GM18502 (cell line): Measurements from ENCODE around the gene FER1L5.
"Not testable (repeated sequence)": the region's sequence is repeated elsewhere in the genome, so short reads cannot be mapped to it uniquely, and the experiment has no call there.

Experiments
- ATAC-seq: cut with Tn5 transposase; IDR thresholded peaks from one replicate; pipeline ENCODE4 v1.9.1; 2021; ENCODE audit warnings: mild to moderate bottlenecking; ENCODE audit not compliant: unreplicated experiment, poor library complexity

The FER1L5 gene

GRCh38 chr2:96633641-96634040 is 8.9 kb upstream of the FER1L5 start:
- ATAC-seq: no peak

DNA sequence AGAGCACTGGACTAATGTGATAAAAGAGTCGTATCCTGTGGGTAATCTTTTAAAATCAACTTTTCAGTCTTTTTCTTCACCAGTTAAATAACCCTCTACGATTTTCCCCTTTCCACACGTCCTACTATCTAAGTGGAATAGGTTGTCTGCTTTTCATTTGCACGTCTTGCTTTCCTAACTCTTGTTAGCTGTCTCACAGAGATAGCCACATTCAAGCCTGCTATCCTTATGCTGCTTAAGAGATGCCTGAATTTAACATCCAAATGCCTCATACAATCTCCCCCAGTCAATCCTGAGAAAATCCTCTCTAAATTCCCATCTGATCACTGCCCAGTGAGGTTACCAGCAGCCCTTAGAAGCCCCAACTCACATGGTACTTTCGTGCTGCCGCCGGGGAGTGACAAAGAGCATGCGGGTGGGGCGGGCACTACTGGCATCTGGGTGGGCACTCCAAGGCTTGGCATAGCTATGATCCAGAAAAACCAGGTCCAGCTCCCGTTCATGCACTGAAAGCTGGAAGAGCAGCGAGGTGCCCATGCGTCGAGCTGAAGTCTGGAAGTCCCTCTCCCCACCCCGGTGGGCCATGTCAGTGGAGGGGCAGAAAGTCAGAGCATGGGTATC is 5.9 kb upstream of the FER1L5 start:
- no peak for ATAC-seq

DNA sequence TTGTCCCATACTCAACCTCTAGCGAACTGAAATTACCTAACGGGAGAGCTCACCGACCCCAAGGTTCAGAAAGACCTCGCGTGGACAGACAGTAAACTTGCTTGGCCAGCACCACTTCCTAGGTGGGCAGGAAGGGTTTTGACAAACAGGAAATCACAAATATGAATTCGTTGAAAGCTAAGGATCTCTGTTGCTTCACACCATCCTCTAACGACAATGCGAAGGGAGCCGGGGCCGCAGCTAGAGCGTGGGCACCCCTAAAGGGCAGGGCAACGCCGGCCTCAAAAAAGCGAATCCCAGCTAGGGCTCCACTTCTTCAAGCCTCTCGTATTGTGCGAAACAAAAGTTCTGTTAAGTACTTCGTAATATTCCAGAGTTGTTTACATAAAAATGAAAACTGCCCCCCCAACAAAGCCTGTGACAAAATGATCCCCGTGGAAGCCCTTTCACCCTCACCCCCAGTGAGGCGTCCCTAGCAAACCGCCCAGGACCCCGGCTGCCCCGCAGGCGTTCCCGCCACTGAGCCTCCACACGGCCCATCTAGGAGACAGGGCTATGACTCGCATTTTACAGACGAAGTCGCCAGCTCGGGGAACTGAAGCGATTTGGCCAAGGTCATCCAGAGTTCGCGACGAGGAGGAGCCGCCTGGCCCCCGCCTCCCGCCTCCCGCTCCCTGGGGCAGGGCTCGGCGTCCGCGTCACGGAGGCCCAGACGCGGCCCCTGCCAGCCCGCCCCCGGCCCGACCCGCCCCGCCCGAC is 5.0 kb upstream of the FER1L5 start:
- peak; percentile 70 for ATAC-seq

- ATAC-seq: peak; percentile 81
Observed at GRCh38 chr2:96638144-96639121, 4.1 kb upstream of the FER1L5 start, which contains the start of gene KANSL3. Gene KANSL3 (minus strand): TSS chr2:96638312. CDS start chr2:96637135, 1,177 bp downstream.

- no peak for ATAC-seq
Observed at GRCh38 chr2:96647681-96648080, 5.1 kb downstream of the FER1L5 start.

GRCh38 chr2:96648306-96648930 is 5.9 kb downstream of the FER1L5 start:
- no peak for ATAC-seq

DNA sequence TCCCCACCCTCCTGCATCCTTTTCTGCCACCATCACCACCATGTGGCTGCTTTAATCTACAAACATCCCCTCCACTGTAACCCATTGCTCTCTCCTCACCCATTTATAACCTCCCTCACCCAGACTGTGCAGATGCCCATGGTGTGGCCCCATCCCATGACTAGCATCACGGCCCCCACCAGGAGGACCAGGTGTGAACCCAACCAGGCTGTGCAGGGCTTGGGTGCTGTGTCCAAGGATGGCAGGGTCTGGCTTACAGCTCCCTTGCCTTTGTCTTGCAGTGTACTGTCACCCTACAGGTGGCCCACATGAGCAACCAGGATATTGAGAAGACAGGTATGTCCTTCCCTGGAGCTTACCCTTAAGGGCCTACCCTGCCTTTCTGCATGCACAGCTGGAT is 6.8 kb downstream of the FER1L5 start:
- no peak for ATAC-seq

DNA sequence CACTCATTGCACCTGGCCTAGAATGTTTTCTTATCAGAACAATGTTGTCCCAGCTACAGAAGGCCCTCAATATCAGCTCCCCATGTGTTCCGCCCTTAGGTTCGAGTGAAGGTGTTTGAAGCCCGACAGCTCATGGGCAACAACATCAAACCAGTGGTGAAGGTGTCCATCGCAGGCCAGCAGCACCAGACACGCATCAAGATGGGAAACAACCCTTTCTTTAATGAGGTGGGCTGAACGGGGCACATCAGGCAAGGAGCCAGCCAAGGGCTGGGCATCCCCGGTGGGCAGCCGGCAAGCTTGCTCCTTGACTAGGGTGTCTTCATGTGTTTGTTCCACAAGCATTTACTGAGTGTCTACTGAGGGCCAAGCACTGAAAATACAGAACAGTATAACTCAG is 9.2 kb downstream of the FER1L5 start:
- ATAC-seq: no peak

GRCh38 chr2:96654791-96655190 is 12.2 kb downstream of the FER1L5 start:
- ATAC-seq: not testable (repeated sequence)

GRCh38 chr2:96655526-96655925 is 13.0 kb downstream of the FER1L5 start:
- ATAC-seq: no peak

DNA sequence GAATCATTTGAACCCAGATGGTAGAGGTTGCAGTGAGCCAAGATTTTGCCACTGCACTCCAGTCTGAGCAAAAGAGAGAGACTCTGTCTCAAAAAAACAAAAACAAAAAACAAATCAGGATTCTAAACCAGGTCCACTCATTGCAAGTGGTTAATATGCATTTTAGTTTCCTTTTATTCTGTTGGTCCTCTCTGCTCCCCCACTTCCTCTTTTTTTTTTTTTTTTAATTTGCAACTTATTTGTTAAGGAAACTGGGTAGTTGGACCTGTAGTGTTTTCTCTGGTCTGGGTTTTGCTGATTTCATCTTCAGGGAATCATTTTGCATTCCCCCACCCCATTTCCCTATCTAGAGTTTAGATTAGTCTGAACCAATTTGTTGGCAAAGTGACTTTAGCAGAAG is 14.0 kb downstream of the FER1L5 start:
- no peak for ATAC-seq

GRCh38 chr2:96661324-96661723 is 18.8 kb downstream of the FER1L5 start:
- ATAC-seq: no peak

GRCh38 chr2:96662360-96662759 is 19.8 kb downstream of the FER1L5 start:
- no peak for ATAC-seq

DNA sequence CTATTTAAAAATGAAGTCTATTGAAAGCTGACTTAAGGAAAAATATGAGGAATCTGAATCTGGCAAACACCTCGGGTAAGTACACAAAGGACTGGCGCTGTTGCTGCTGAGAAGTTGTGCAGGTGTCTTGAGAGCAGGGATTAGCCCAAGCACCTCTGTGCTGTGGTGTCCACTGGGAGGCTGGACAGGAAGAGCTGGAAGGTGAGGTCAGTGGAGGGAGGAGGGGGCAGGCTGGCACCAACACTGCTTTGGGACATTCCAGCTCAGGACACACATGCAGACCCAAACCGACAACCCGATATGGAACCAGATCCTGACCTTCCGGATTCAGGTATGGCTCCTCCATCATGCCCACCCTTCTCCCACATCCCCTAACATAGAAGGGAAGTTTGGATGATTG is 20.6 kb downstream of the FER1L5 start:
- no peak for ATAC-seq

DNA sequence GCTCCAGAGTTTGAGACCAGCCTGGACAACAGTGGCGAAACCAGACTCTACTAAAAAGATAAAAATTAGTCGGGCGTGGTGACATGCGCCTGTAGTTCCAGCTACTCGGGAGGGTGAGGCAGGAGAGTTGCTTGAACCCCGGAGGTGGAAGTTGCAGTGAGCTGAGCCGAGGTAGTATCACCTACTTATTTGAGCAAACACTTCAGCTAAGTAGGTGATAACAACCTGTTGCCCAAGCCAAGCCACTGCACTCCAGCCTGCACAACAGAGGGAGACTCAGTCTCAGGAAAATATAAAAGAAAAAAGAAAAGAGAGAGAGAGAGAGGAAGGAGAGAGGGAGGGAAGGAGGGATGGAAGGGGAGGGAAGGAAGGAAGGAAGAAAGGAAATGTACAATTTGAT is 21.3 kb downstream of the FER1L5 start:
- ATAC-seq: no peak

DNA sequence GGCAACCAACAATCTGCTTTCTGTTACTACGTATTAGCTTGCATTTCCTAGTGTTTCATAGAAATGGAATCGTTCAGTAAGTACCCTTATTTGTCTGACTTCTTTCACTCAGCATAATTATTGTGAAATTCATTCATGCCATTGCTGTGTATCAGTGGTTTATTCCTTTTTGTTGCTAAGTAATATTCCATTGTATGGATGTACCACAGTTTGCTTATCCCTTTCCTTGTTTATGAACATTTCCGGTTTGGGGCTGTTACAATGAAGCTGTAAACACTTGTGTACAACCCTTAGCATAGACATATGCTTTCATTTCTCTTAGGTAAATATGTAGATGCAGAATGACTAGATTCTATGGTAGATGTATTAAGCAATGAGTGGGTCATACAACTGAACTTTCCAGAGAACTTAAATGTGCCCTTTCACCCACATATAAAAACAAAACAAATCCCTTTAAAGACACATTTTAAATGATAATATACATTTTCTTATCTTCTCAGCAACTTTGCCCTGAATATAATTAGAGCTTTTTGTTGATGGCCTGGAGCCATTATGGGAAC is 21.9 kb downstream of the FER1L5 start:
- no peak for ATAC-seq

DNA sequence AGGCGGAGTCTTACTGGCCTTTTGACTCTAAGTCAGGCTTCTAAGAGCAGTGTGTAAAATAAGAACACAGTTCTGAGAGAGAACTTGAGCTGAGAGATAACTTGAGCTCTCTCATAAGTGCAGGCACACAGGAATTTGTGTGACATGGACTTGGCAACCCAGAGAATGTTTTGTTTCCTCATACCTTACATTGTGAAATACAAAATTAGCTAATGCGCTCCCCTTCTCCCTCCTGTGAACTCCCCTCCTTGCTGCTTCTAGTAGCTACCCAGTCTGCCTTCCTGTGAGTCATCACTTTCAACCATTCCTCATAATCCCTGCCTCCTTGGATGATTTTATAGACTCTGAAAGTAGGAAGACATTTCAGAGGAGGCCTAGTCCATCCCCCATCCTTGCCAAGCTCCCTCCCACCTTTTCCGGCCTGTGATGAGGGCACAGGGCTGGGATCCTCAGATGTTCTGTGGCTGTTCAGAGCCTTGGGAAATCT is 22.6 kb downstream of the FER1L5 start:
- no peak for ATAC-seq

- ATAC-seq: not testable (repeated sequence)
Observed at GRCh38 chr2:96665717-96666116, 23.2 kb downstream of the FER1L5 start.

GRCh38 chr2:96668771-96669170 is 26.2 kb downstream of the FER1L5 start:
- no peak for ATAC-seq
